Left kidney (tissue), 8 donors: ENCODE measurements around the gene FAM47A. TPM values are rescaled to one million over a fixed set of nuclear protein-coding genes. Genes with fewer than 3 reads are reported as not detected.

Source experiments
- DNase-seq: peaks from one replicate; pipeline ENCODE4 v3.0.0-alpha.2; 2013
- long read RNA-seq, 8 donors: transcript quantifications; one replicate each; lab custom pipeline, GENCODE V29; 2026
- polyA plus RNA-seq: library from polyadenylated mRNA; unstranded; fragments of 120-200 nt; gene quantifications from one replicate; pipeline ENCODE4 v1.2.1, GENCODE V29; 2013; ENCODE audit not compliant: insufficient read length

FAM47A gene
- polyA plus RNA-seq, result not detected
- long read RNA-seq, donor 1, result 0 reads
- long read RNA-seq, donor 2, result 0 reads
- long read RNA-seq, donor 3, result 0 reads
- long read RNA-seq, donor 4, result 0 reads
- long read RNA-seq, donor 5, result 0 reads
- long read RNA-seq, donor 6, result 0 reads
- long read RNA-seq, donor 7, result 0 reads
- long read RNA-seq, donor 8, result 0 reads

DNA sequence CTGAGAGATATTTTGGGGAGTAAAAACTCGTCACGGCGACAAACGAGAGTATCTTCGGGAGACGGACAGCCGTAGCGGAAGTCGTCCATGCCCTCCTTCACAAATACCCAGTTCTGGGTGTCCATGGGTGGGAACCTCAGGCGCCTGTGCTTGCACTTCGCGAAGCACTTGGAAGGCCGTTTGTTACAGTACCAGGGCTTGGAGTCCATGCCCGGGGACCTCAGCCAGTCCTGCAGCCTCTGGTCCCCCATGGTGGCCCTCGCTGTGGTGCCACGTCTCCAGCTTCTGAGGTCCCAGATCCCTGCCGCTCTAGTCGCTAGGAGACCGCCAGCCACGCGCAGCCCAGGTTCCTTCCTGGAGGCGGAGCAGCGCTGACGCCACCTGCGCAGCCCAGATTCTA lies at the start of gene FAM47A:
Gene FAM47A, minus strand, starts transcription at position 287 of the 400 bp plus-strand sequence. Its CDS starts 36 bp downstream, at position 251.
- DNase-seq, result no peak

- no peak for DNase-seq
Observed at GRCh38 chrX:34147345-34147744, 15.2 kb upstream of the FAM47A start.

- DNase-seq, result no peak
Observed at GRCh38 chrX:34146906-34147305, 14.8 kb upstream of the FAM47A start.

DNA sequence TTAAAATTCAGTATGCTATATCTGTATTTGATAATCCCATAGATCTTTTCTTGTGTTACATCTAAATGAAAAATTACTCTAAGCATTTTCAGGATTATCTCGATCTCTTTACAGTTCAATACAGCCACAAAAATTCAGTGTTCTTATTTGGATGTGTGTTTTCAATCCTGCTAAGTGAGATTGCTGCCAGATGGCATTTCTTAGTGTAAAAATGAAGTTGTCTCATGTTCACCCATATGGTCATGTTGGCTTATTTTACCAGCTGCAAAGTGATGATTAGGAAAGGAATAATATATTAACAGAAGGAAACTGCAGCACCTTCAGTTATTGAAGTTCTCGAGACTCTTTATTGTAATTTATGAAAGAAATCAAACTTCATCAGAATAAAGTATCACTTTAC lies 12.1 kb upstream of the FAM47A start:
- no peak for DNase-seq

GRCh38 chrX:34140816-34141215 lies 8.7 kb upstream of the FAM47A start:
- no peak for DNase-seq

GRCh38 chrX:34130980-34131744 lies 952 bp downstream of the FAM47A start:
- no peak for DNase-seq

GRCh38 chrX:34130501-34130900 lies 1.6 kb downstream of the FAM47A start:
- no peak for DNase-seq

GRCh38 chrX:34126011-34126410 lies 6.1 kb downstream of the FAM47A start:
- DNase-seq, result no peak

GRCh38 chrX:34119122-34119521 lies 13.0 kb downstream of the FAM47A start:
- no peak for DNase-seq

- DNase-seq, result no peak
Observed at GRCh38 chrX:34112459-34112858, 19.7 kb downstream of the FAM47A start.
